ENCODE results near the gene SHC3.

DNA sequence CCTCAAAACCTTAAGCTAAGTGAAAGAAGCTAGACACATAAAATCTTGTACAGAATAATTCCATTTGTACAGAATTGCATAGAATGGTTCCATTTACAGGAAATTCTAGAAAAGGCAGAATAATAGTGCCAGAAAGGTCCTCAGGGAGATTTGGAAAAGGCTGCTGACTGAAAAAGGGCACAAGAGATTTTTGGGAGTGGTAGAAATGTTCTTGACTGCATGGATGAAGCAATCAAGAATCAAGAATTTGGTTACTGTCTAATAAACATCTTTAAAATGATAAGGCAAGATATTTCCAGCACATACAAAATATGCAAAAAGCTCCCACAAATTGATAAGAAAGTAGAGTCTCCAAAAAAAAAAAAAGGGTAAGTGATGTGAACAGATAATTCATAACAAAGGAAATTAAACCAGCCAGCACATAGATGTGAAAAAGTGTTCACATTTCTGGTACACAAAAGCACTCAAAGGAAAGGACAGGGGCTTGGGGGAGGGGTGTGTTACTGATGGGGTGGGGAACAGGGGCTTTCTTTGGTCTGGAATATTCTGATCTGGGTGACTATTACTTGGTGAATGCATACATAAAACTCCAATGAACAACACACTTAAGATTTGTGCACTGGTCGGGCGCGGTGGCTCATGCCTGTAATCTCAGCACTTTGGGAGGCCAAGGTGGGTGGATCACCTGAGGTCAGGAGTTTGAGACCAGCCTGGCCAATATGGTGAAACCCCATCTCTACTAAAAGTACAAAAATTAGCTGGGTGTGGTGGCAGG lies 85.2 kb downstream of the SHC3 start:
- TF ChIP-seq, protein P1, sequence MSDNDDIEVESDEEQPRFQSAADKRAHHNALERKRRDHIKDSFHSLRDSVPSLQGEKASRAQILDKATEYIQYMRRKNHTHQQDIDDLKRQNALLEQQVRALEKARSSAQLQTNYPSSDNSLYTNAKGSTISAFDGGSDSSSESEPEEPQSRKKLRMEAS (IDR thresholded peaks at IDR 0.05; ENCODE audit: insufficient read depth, insufficient read length), result no peak
- TF ChIP-seq, protein P2, sequence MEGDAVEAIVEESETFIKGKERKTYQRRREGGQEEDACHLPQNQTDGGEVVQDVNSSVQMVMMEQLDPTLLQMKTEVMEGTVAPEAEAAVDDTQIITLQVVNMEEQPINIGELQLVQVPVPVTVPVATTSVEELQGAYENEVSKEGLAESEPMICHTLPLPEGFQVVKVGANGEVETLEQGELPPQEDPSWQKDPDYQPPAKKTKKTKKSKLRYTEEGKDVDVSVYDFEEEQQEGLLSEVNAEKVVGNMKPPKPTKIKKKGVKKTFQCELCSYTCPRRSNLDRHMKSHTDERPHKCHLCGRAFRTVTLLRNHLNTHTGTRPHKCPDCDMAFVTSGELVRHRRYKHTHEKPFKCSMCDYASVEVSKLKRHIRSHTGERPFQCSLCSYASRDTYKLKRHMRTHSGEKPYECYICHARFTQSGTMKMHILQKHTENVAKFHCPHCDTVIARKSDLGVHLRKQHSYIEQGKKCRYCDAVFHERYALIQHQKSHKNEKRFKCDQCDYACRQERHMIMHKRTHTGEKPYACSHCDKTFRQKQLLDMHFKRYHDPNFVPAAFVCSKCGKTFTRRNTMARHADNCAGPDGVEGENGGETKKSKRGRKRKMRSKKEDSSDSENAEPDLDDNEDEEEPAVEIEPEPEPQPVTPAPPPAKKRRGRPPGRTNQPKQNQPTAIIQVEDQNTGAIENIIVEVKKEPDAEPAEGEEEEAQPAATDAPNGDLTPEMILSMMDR (IDR thresholded peaks at IDR 0.05; ENCODE audit: extremely low read depth in 1 of 2, insufficient read depth in 1 of 2, low read depth in 1 of 2, low read length in 2 of 2), result no peak
